ENCODE results near the gene OMP.

The OMP gene

DNA sequence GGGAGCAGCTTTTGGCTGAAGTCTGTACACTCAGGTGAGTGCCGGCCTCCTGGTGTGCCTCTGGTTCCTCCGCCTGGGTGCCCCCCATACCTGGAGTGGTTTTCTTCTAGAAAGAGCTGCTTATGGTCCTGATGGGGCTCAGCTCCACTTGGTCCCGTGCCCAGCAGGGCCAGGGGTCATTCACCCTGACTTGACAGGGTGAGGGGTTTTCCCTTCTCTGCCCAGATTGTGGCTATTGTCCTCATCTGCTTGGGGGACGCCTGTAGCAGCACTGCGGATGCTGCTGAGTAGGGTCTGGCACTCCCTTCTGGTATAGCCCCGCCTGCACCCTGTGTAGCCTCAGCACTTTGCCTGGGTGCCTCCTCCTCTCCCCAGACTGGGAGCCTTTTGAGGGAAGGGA lies 8.2 kb downstream of the OMP start:
- 88% methylated on average over 6 of the region's 6 CpGs for WGBS
- Histone ChIP-seq H3K9me3 (ENCODE audit: insufficient read depth, low read depth, low read length) (no peaks in the 10 kb centered on the region), H3K36me3 (ENCODE audit: insufficient read depth, low read length) (no peaks in the 10 kb centered on the region), H3K27ac (ENCODE audit: low read depth, low read length) (no peak overlapping the region), H3K9ac (ENCODE audit: low read depth, low read length) (no peak overlapping the region), H3K4me1 (ENCODE audit: insufficient read depth, low read length) (no peaks in the 10 kb centered on the region), H3K27me3 (ENCODE audit: insufficient read depth, low read length) (no peaks in the 10 kb centered on the region), H3K4me3 (ENCODE audit: low read length) (no peak overlapping the region)

DNA sequence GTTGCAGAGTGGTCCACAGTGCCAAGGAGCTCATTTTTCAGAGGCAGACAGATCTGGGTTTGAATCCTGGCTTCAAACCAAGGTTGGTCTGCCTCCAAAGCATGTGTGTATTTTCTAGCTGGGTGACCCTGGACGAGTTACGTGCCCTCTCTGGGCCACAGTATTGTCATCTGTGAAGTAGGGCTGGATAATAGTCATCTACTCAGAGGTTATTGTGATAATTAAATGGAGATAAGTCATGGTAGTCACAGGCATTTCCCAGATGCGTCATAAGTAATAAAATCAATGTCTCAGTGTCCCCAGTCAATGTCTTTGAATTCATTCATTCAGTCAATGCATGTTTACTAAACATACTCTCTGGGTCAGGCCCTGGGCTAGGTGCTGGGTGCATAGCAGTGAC lies 8.6 kb downstream of the OMP start:
- Histone ChIP-seq H3K4me3 (ENCODE audit: low read length) (no peak overlapping the region), H3K4me1 (ENCODE audit: insufficient read depth, low read length) (no peaks in the 10 kb centered on the region), H3K27me3 (ENCODE audit: insufficient read depth, low read length) (no peaks in the 10 kb centered on the region), H3K9ac (ENCODE audit: low read depth, low read length) (no peak overlapping the region), H3K9me3 (ENCODE audit: insufficient read depth, low read depth, low read length) (no peaks in the 10 kb centered on the region), H3K27ac (ENCODE audit: low read depth, low read length) (no peak overlapping the region), H3K36me3 (ENCODE audit: insufficient read depth, low read length) (no peaks in the 10 kb centered on the region)
- 97% methylated on average over 3 of the region's 3 CpGs for WGBS

DNA sequence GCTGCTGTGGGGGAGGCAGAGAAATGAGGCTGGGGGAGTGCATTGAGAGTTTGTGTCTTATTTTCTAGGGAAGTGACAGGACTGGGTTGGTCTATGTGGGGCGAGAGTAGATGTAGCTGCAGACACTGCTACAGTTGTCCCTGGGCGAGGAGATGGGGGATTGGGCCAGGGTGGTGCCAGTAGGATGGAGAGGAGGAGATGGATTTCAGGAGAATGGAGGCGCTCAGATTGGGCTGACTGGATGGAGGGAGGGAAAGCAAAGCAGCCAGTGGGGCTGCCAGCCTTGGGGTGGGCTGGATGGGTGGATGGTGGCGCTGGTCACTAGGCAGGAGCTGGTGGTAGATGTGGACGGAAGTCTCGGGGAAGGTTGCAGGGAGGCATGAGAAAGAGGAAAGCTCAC lies 9.3 kb downstream of the OMP start:
- 83% methylated on average over 6 of the region's 6 CpGs for WGBS

DNA sequence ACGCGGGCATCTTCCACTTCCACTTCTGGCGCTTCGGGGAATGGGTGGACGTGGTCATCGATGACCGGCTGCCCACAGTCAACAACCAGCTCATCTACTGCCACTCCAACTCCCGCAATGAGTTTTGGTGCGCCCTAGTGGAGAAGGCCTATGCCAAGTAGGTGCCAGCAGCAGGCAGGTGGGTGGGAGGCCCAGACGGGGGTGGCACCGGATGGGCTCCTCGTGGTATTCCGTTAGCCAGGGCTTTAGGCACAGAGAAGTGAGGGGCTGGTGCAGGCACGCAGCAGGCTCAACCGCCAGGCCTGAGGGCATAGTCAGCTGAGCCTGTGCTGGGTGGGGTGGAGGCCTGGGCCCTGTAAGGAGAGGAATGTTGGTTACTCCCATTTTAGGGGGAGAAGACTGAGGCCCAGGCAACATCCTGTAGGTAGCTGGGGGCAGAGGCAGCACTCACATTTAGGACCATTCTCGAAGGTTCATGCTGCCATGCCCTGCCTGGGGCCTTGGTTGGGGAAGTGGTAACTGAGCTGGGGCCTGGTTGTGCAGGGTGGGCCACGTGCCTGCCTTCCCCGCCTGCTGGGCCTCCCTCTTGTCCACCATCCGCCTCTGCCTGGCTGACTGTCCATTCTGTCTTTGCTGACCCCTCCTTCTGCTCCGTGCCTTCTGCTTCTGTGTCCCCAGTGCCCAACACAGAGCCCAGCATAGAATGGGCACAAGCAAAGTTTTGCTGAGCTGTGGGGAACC lies 10.2 kb downstream of the OMP start:
- 94% methylated on average over 20 of the region's 20 CpGs for WGBS
- no peaks in the 10 kb centered on the region for H3K36me3 ChIP-seq (ENCODE audit: insufficient read depth, low read length)
- no peaks in the 10 kb centered on the region for H3K27me3 ChIP-seq (ENCODE audit: insufficient read depth, low read length)
- no peaks in the 10 kb centered on the region for H3K9me3 ChIP-seq (ENCODE audit: insufficient read depth, low read depth, low read length)
- no peak overlapping the region for H3K9ac ChIP-seq (ENCODE audit: low read depth, low read length)
- no peak overlapping the region; the same call in 1 of the 2 replicates for H3K27ac ChIP-seq (ENCODE audit: low read depth, low read length)
- H3K4me3 ChIP-seq (ENCODE audit: low read length) = no peak overlapping the region
- no peaks in the 10 kb centered on the region for H3K4me1 ChIP-seq (ENCODE audit: insufficient read depth, low read length)

More for the DNA sequence above, 9.3 kb downstream of the OMP start:
- Histone ChIP-seq H3K4me3 (ENCODE audit: low read length) (no peak overlapping the region), H3K27me3 (ENCODE audit: insufficient read depth, low read length) (no peaks in the 10 kb centered on the region), H3K9ac (ENCODE audit: low read depth, low read length) (no peak overlapping the region), H3K9me3 (ENCODE audit: insufficient read depth, low read depth, low read length) (no peaks in the 10 kb centered on the region), H3K4me1 (ENCODE audit: insufficient read depth, low read length) (no peaks in the 10 kb centered on the region), H3K27ac (ENCODE audit: low read depth, low read length) (no peak overlapping the region), H3K36me3 (ENCODE audit: insufficient read depth, low read length) (no peaks in the 10 kb centered on the region)

DNA sequence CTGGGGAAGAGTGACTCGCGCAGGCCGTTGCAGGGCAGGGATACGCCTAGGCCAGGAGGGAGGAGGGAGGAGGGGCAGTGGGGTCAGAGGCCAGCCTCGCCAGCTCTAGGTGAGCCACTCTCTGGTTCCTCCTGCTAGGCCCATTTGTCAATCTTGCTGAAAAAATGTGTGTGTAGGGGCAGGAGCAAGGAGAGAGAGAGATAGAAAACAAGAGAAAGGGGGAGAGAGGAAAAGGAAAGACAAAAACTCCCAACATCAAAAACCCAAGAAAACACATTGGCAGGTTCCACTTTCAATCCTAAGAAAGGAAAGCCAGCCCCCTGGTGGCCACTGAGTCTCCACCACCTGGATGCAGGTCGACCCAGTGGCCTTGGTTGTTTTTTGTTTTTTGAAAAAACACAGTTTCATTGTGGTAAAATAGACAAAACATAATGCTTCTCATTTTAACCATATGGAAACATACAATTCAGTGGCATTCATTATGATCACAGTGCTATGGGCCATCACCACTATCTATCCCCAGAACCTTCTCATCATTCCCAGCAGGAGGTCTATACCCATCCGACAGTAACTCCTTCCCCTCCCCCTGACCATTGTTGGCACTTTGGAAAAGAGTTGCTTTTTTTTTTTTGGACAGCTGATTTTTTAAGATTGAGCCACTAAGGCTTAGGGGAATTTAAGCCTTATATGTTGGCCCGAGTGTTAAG lies 10.9 kb downstream of the OMP start:
- H3K27me3 ChIP-seq (ENCODE audit: insufficient read depth, low read length) = no peaks in the 10 kb centered on the region
- no peak overlapping the region; the same call in 1 of the 2 replicates for H3K27ac ChIP-seq (ENCODE audit: low read depth, low read length)
- H3K36me3 ChIP-seq (ENCODE audit: insufficient read depth, low read length) = no peaks in the 10 kb centered on the region
- WGBS = 66% methylated on average over 6 of the region's 8 CpGs
- H3K9me3 ChIP-seq (ENCODE audit: insufficient read depth, low read depth, low read length) = no peaks in the 10 kb centered on the region
- H3K4me1 ChIP-seq (ENCODE audit: insufficient read depth, low read length) = no peaks in the 10 kb centered on the region
- no peak overlapping the region for H3K9ac ChIP-seq (ENCODE audit: low read depth, low read length)
- H3K4me3 ChIP-seq (ENCODE audit: low read length) = no peak overlapping the region

DNA sequence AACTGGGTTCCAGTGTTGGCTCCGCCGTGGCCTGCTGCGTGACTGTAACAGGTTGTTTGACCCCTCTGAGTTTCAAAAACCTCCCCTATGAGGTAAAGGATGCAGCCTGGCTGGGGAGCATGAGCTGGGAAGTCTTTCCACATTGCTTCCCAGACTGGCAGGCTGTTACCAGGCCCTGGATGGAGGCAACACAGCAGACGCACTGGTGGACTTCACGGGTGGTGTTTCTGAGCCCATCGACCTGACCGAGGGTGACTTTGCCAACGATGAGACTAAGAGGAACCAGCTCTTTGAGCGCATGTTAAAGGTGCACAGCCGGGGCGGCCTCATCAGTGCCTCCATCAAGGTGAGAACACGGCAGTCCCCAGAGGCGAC lies 11.4 kb downstream of the OMP start:
- Histone ChIP-seq H3K4me1 (ENCODE audit: insufficient read depth, low read length) (no peaks in the 10 kb centered on the region), H3K36me3 (ENCODE audit: insufficient read depth, low read length) (no peaks in the 10 kb centered on the region), H3K9ac (ENCODE audit: low read depth, low read length) (no peak overlapping the region), H3K27ac (ENCODE audit: low read depth, low read length) (no peak overlapping the region), H3K27me3 (ENCODE audit: insufficient read depth, low read length) (no peaks in the 10 kb centered on the region), H3K9me3 (ENCODE audit: insufficient read depth, low read depth, low read length) (no peaks in the 10 kb centered on the region), H3K4me3 (ENCODE audit: low read length) (no peak overlapping the region)
- WGBS = 94% methylated on average over 13 of the region's 13 CpGs

- Histone ChIP-seq H3K9ac (ENCODE audit: low read depth, low read length) (no peak overlapping the region), H3K9me3 (ENCODE audit: insufficient read depth, low read depth, low read length) (no peaks in the 10 kb centered on the region), H3K4me3 (ENCODE audit: low read length) (no peak overlapping the region), H3K36me3 (ENCODE audit: insufficient read depth, low read length) (no peaks in the 10 kb centered on the region), H3K27me3 (ENCODE audit: insufficient read depth, low read length) (no peaks in the 10 kb centered on the region), H3K4me1 (ENCODE audit: insufficient read depth, low read length) (no peaks in the 10 kb centered on the region), H3K27ac (ENCODE audit: low read depth, low read length) (no peak overlapping the region)
- 95% methylated on average over 16 of the region's 16 CpGs for WGBS
Observed at GRCh38 chr11:77115181-77115611, 12.6 kb downstream of the OMP start.

DNA sequence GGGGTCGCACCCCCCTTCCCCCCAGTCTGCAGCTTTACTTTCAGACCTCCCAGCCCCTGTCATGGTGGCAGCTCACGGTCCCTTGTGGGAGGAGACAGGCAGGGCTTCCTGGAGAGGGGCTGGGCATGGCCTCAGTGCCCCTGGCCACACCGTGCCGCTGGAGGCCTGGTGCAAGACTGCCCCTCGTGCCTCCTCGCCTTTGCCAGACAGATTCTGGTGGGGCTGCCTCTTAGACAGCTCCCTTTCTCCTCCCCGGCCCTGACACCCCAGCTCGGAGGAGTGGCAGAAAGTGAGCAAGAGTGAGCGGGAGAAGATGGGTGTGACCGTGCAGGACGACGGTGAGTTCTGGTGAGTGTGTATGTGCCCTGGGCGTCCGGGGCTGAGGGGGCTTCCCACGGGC lies 13.3 kb downstream of the OMP start:
- Histone ChIP-seq H3K27me3 (ENCODE audit: insufficient read depth, low read length) (no peaks in the 10 kb centered on the region), H3K4me3 (ENCODE audit: low read length) (no peak overlapping the region), H3K9ac (ENCODE audit: low read depth, low read length) (no peak overlapping the region), H3K9me3 (ENCODE audit: insufficient read depth, low read depth, low read length) (no peaks in the 10 kb centered on the region), H3K36me3 (ENCODE audit: insufficient read depth, low read length) (peaks cover 4% of the 10 kb centered on the region), H3K27ac (ENCODE audit: low read depth, low read length) (no peak overlapping the region), H3K4me1 (ENCODE audit: insufficient read depth, low read length) (no peaks in the 10 kb centered on the region)
- WGBS = 95% methylated on average over 14 of the region's 15 CpGs

- WGBS = 91% methylated on average over 7 of the region's 7 CpGs
- H3K4me3 ChIP-seq (ENCODE audit: low read length) = no peak overlapping the region
- H3K36me3 ChIP-seq (ENCODE audit: insufficient read depth, low read length) = peaks cover 5% of the 10 kb centered on the region
- no peak overlapping the region for H3K27ac ChIP-seq (ENCODE audit: low read depth, low read length)
- H3K4me1 ChIP-seq (ENCODE audit: insufficient read depth, low read length) = no peaks in the 10 kb centered on the region
- no peaks in the 10 kb centered on the region for H3K9me3 ChIP-seq (ENCODE audit: insufficient read depth, low read depth, low read length)
- H3K9ac ChIP-seq (ENCODE audit: low read depth, low read length) = no peak overlapping the region
- no peaks in the 10 kb centered on the region for H3K27me3 ChIP-seq (ENCODE audit: insufficient read depth, low read length)
Observed at GRCh38 chr11:77117492-77117891, 14.9 kb downstream of the OMP start.

DNA sequence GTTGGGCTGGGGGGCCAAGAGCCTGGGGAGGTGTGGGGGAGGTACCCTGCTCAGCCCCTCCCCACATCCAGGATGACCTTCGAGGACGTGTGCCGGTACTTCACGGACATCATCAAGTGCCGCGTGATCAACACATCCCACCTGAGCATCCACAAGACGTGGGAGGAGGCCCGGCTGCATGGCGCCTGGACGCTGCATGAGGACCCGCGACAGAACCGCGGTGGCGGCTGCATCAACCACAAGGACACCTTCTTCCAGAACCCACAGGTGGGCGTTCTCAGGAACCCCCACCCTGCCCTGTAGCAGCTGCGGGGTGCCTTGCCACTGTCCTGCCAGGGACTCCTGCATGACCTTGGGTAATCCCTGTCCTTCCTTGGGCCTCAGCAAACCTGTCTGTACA lies 15.4 kb downstream of the OMP start:
- Histone ChIP-seq H3K27me3 (ENCODE audit: insufficient read depth, low read length) (no peaks in the 10 kb centered on the region), H3K4me1 (ENCODE audit: insufficient read depth, low read length) (no peaks in the 10 kb centered on the region), H3K9me3 (ENCODE audit: insufficient read depth, low read depth, low read length) (no peaks in the 10 kb centered on the region), H3K4me3 (ENCODE audit: low read length) (no peak overlapping the region), H3K36me3 (ENCODE audit: insufficient read depth, low read length) (peaks cover 5% of the 10 kb centered on the region), H3K27ac (ENCODE audit: low read depth, low read length) (no peak overlapping the region), H3K9ac (ENCODE audit: low read depth, low read length) (no peak overlapping the region)
- WGBS = 96% methylated on average over 17 of the region's 17 CpGs

GRCh38 chr11:77118971-77119370 lies 16.3 kb downstream of the OMP start:
- no peak overlapping the region for H3K4me3 ChIP-seq (ENCODE audit: low read length)
- no peaks in the 10 kb centered on the region for H3K9me3 ChIP-seq (ENCODE audit: insufficient read depth, low read depth, low read length)
- 93% methylated on average over 12 of the region's 12 CpGs for WGBS
- H3K36me3 ChIP-seq (ENCODE audit: insufficient read depth, low read length) = peaks cover 5% of the 10 kb centered on the region
- no peaks in the 10 kb centered on the region for H3K27me3 ChIP-seq (ENCODE audit: insufficient read depth, low read length)
- H3K4me1 ChIP-seq (ENCODE audit: insufficient read depth, low read length) = no peaks in the 10 kb centered on the region
- H3K27ac ChIP-seq (ENCODE audit: low read depth, low read length) = no peak overlapping the region
- no peak overlapping the region for H3K9ac ChIP-seq (ENCODE audit: low read depth, low read length)
